ENCODE data around the gene JSRP1.

JSRP1 gene

GRCh38 chr19:2215281-2215751 is 40.9 kb downstream of the JSRP1 start:
- no peak for TF ChIP-seq CTCF (IDR thresholded peaks at IDR 0.05)

- no peak for TF ChIP-seq CTCF (IDR thresholded peaks at IDR 0.05)
These were observed 42.0 kb downstream of the JSRP1 start for GRCh38 chr19:2214251-2214650.

GRCh38 chr19:2213799-2214198 is 42.4 kb downstream of the JSRP1 start:
- TF ChIP-seq CTCF (IDR thresholded peaks at IDR 0.05), result no peak

- TF ChIP-seq CTCF (IDR thresholded peaks at IDR 0.05), result no peak
These were observed 43.1 kb downstream of the JSRP1 start for GRCh38 chr19:2212861-2213711.

GRCh38 chr19:2210987-2211740 is 45.1 kb downstream of the JSRP1 start:
- no peak for TF ChIP-seq CTCF (IDR thresholded peaks at IDR 0.05)

- no peak for TF ChIP-seq CTCF (IDR thresholded peaks at IDR 0.05)
These were observed 46.0 kb downstream of the JSRP1 start for GRCh38 chr19:2210206-2210605.

GRCh38 chr19:2209408-2209807 is 46.8 kb downstream of the JSRP1 start:
- no peak for TF ChIP-seq CTCF (IDR thresholded peaks at IDR 0.05)
